Duodenal mucosa (tissue), 2 donors: ENCODE measurements around the gene LRRC55.

Experiments
- H3K27ac ChIP-seq: one replicate; pipeline ENCODE4 v1.7.0; 2013; ENCODE audit warnings: low read depth, low read length
- H3K27me3 ChIP-seq, 2 donors: one replicate each; pipeline ENCODE4 v1.7.0; 2013; ENCODE audit warnings: low read length in 2 of 2, control low read depth in 1 of 2; ENCODE audit not compliant: insufficient read depth in 2 of 2, control insufficient read depth in 1 of 2
- H3K36me3 ChIP-seq, 2 donors: one replicate each; pipeline ENCODE4 v1.7.0; 2013; ENCODE audit warnings: low read length in 2 of 2, control low read depth in 1 of 2; ENCODE audit not compliant: insufficient read depth in 2 of 2, control insufficient read depth in 1 of 2
- H3K4me1 ChIP-seq, 2 donors: one replicate each; pipeline ENCODE4 v1.7.0; 2013; ENCODE audit warnings: low read length in 2 of 2, control low read depth in 1 of 2; ENCODE audit not compliant: insufficient read depth in 2 of 2, control insufficient read depth in 1 of 2
- H3K4me3 ChIP-seq, 2 donors: one replicate each; pipeline ENCODE4 v1.7.0; 2013; ENCODE audit warnings: low read length in 2 of 2, low read depth in 1 of 2
- H3K9ac ChIP-seq, 2 donors: one replicate each; pipeline ENCODE4 v1.7.0; 2013; ENCODE audit warnings: low read length in 2 of 2, low read depth in 1 of 2
- H3K9me3 ChIP-seq, 2 donors: one replicate each; pipeline ENCODE4 v1.7.0; 2013; ENCODE audit warnings: low read length in 2 of 2, control low read depth in 1 of 2; ENCODE audit not compliant: control insufficient read depth in 1 of 2

Gene LRRC55

GRCh38 chr11:57230791-57231538, 49.2 kb downstream of the LRRC55 start:
- Histone ChIP-seq H3K4me3 (no peak overlapping the region), H3K9ac (no peak overlapping the region), H3K4me1 (no peaks in the 10 kb centered on the region), H3K9me3 (no peaks in the 10 kb centered on the region), H3K27me3 (peaks cover 5 to 15% of the 10 kb centered on the region in 2 donors), H3K36me3 (no peaks in the 10 kb centered on the region), H3K27ac (no peak overlapping the region)

DNA sequence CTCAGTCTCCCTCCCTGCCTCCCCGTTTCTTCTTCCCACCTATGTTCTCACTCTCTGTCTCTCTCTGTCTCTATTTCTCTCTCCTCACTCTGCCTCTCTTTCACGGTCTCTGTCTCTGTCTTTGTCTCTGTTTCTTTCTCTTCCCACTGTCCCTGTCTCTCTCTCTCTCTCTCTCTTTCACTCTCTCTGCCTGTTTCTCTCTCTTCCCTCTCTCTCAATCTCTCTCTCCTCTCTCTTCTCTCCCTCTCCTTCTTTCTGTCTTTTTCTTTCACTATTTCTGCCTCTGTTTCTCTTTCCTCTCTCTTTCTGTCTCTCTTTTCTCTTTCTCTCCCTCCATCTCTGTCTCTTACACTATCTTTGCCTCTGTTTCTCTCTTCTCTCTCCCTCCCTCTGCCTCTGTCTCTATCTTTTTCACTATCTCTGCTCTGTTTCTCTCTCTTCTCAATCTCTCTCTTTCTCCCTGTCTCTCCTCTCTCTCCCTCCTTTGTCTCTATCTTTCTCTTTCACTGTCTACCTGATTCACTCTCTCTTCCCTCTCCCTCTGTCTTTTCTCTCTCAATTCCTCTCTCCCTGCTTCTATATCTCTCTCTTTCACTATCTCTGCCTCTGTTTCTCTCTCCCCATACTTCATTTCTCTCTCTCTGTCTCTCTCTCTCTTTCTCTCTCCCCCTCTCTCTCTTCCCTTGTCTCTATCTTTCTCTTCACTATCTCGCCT, 49.9 kb downstream of the LRRC55 start:
- no peaks in the 10 kb centered on the region for H3K4me1 ChIP-seq
- no peak overlapping the region for H3K4me3 ChIP-seq
- H3K27me3 ChIP-seq = peaks cover 5 to 15% of the 10 kb centered on the region in 2 donors
- H3K27ac ChIP-seq = no peak overlapping the region
- no peaks in the 10 kb centered on the region for H3K36me3 ChIP-seq
- no peak overlapping the region for H3K9ac ChIP-seq
- H3K9me3 ChIP-seq = no peaks in the 10 kb centered on the region

DNA sequence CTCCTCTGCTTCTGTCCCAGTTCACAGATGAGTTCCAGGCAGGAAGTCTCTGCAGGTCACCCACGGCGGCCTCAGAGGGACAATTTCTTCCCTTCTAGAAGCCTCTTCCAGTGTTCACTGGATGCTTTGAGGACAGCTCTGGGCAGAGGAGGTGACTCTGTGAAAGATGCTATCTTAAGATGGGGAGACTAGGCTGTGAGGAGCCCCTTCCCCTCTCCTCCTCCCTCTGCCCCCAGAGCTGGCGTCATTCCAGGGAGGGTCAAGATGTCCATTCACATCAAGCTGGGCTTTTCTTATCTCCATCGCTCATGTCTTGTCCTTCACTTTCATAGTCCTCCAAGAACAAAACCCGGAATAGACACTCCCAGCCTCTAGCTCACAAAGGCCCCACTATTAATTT, 51.9 kb downstream of the LRRC55 start:
- Histone ChIP-seq H3K4me1 (no peaks in the 10 kb centered on the region), H3K27ac (no peak overlapping the region), H3K36me3 (no peaks in the 10 kb centered on the region), H3K27me3 (peaks cover 5 to 15% of the 10 kb centered on the region in 2 donors), H3K9me3 (no peaks in the 10 kb centered on the region), H3K4me3 (no peak overlapping the region), H3K9ac (no peak overlapping the region)

GRCh38 chr11:57235761-57236703, 54.3 kb downstream of the LRRC55 start:
- Histone ChIP-seq H3K4me1 (peaks cover 0 to 4% of the 10 kb centered on the region in 2 donors), H3K9me3 (no peaks in the 10 kb centered on the region), H3K27me3 (peaks cover 5 to 10% of the 10 kb centered on the region in 2 donors), H3K36me3 (no peaks in the 10 kb centered on the region), H3K4me3 (peak overlapping the region in 1 of 2 donors; percentile 34), H3K9ac (no peak overlapping the region), H3K27ac (no peak overlapping the region)

DNA sequence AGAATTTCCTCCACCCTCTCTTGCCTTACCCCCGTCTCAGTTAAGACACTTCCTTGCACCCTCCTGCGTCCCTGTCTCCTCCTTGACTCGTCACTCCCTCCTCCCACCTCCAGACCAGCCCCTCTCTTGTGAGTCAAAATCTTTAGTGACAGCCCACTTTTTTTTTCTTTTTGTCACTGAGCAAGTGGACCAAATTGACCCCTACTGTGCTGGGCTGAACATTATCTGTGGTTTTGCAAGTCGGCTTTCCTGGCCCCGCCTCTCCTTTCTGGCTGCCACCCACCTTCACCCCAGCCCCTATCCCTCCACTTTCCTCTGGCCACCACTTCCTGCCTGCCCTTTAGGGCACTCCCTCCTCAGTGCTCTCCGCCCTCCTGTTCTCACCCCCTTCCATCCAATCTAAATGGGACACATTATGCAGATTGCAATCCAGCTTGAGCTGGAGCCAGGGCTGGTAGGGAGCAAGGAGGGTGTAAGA, 55.5 kb downstream of the LRRC55 start, which contains the start of gene APLNR:
APLNR (minus strand) TSS at position 47 of the 478 bp plus-strand sequence. CDS start 246 bp downstream, outside the sequence.
- no peaks in the 10 kb centered on the region for H3K9me3 ChIP-seq
- no peak within 1 kb of the TSS for H3K9ac ChIP-seq
- H3K36me3 ChIP-seq = no peaks in the 10 kb centered on the region
- H3K4me3 ChIP-seq = peak within 1 kb of the TSS in 1 of 2 donors; percentile 34
- peaks cover 5 to 12% of the 10 kb centered on the region in 2 donors for H3K27me3 ChIP-seq
- no peak within 1 kb of the TSS for H3K27ac ChIP-seq
- peaks cover 0 to 4% of the 10 kb centered on the region in 2 donors for H3K4me1 ChIP-seq

DNA sequence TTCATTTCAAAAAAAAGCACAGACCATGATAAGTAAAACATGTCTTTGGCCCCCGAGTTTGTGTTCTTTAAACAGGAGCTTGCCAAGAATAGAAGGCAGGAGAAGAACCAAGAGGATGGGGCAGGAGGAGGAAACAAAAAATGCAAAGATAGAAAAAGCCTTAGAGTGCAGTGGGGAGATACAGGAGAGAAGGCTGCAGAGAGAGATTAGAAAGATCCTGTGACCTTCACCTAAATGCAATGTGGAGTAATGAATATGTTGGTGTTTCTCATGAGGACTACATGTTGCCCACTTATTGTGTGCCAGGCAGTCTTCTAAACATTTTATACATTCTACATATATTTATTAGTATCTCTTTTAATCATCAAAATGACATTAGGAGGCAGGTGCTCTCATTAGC, 57.6 kb downstream of the LRRC55 start:
- Histone ChIP-seq H3K9ac (no peak overlapping the region), H3K4me3 (no peak overlapping the region), H3K9me3 (no peaks in the 10 kb centered on the region), H3K27me3 (peaks cover 0 to 4% of the 10 kb centered on the region in 2 donors), H3K27ac (no peak overlapping the region), H3K36me3 (no peaks in the 10 kb centered on the region), H3K4me1 (peaks cover 0 to 4% of the 10 kb centered on the region in 2 donors)

GRCh38 chr11:57240007-57240406, 58.3 kb downstream of the LRRC55 start:
- Histone ChIP-seq H3K4me1 (peaks cover 0 to 4% of the 10 kb centered on the region in 2 donors), H3K9ac (no peak overlapping the region), H3K4me3 (no peak overlapping the region), H3K9me3 (no peaks in the 10 kb centered on the region), H3K27me3 (peaks cover 0 to 4% of the 10 kb centered on the region in 2 donors), H3K36me3 (no peaks in the 10 kb centered on the region), H3K27ac (no peak overlapping the region)

GRCh38 chr11:57240757-57241156, 59.0 kb downstream of the LRRC55 start:
- H3K4me3 ChIP-seq = no peak overlapping the region
- no peaks in the 10 kb centered on the region for H3K9me3 ChIP-seq
- peaks cover 0 to 4% of the 10 kb centered on the region in 2 donors for H3K4me1 ChIP-seq
- H3K36me3 ChIP-seq = no peaks in the 10 kb centered on the region
- H3K27me3 ChIP-seq = peaks cover 0 to 4% of the 10 kb centered on the region in 2 donors
- H3K27ac ChIP-seq = no peak overlapping the region
- H3K9ac ChIP-seq = no peak overlapping the region
